Panc1 (cell line): Measurements from ENCODE around the gene GULP1. TPM values are rescaled to one million over a fixed set of nuclear protein-coding genes. Genes with fewer than 3 reads are reported as not detected.

ENCODE experiments used
- ATAC-seq: fragments of 200-7000 bp; cut with Tn5 transposase; 2 replicates; pipeline ENCODE4 v1.9.1; 2020; ENCODE audit warnings: mild to moderate bottlenecking, moderate library complexity
- BruUV-seq: library from RNA; stranded (reverse); fragments of 400-500 nt; replicated peaks from 2 replicates; lab custom pipeline; 2021; lab: Mats Ljungman, UMichigan
- CTCF ChIA-PET: fragments of 300-600 bp; sonication (Branson Sonifier 250); formaldehyde crosslinking; loops from one replicate; lab custom pipeline; 2022; ENCODE audit warnings: antibody characterized with exemption; lab: Charles Lee
- POLR2A ChIA-PET: fragments of 300-600 bp; sonication (Branson Sonifier 250); formaldehyde crosslinking; loops from one replicate; lab custom pipeline; 2022; ENCODE audit warnings: antibody characterized with exemption; lab: Charles Lee
- DNase-seq: peaks from one replicate; pipeline ENCODE4 v3.0.0-alpha.2; 2010; ENCODE audit warnings: low read depth, low spot score
- H3K27ac ChIP-seq: 2 replicates; pipeline ENCODE4 v1.5.1; 2011; ENCODE audit warnings: mild to moderate bottlenecking, low read length, inconsistent platforms
- H3K27me3 ChIP-seq: fragments of 200-500 bp; sonication (Bioruptor generic); 2 replicates; pipeline ENCODE4 v1.6.0; 2014; ENCODE audit warnings: low read length, inconsistent platforms; ENCODE audit not compliant: control insufficient read depth, insufficient read depth
- H3K36me3 ChIP-seq: fragments of 200-500 bp; sonication (Bioruptor generic); 2 replicates; pipeline ENCODE4 v1.5.1; 2014; ENCODE audit warnings: inconsistent platforms, mild to moderate bottlenecking, low read length, moderate library complexity; ENCODE audit not compliant: control insufficient read depth, insufficient read depth
- H3K4me1 ChIP-seq: 2 replicates; pipeline ENCODE4 v1.5.1; 2011; ENCODE audit warnings: inconsistent platforms, mild to moderate bottlenecking, low read length, moderate library complexity; ENCODE audit not compliant: control insufficient read depth, insufficient read depth
- H3K4me3 ChIP-seq, 2 experiments: 2 replicates each; pipeline ENCODE4 v1.5.1; 2011 to 2012; ENCODE audit warnings: low read depth in 2 of 2, low read length in 2 of 2, mild to moderate bottlenecking in 2 of 2, inconsistent platforms in 1 of 2, moderate library complexity in 1 of 2
- H3K9me3 ChIP-seq: fragments of 200-500 bp; sonication (Bioruptor generic); 2 replicates; pipeline ENCODE4 v1.5.1; 2014; ENCODE audit warnings: low read depth, mild to moderate bottlenecking, inconsistent platforms, low read length, moderate library complexity; ENCODE audit not compliant: control insufficient read depth, insufficient read depth
- CTCF ChIP-seq: fragments of 450-650 bp; IDR thresholded peaks from 2 replicates; pipeline ENCODE4 v1.5.1; 2017; ENCODE audit warnings: mild to moderate bottlenecking
- POLR2AphosphoS5 ChIP-seq: IDR thresholded peaks from 2 replicates; pipeline ENCODE4 v1.6.1; 2012; ENCODE audit warnings: mild to moderate bottlenecking, low read depth, low read length, moderate library complexity
- REST ChIP-seq, 2 experiments: IDR thresholded peaks; 2 replicates each; pipeline ENCODE4 v1.6.1; 2011 to 2012; ENCODE audit warnings: low read depth in 2 of 2, control low read depth in 1 of 2, low read length in 1 of 2, mild to moderate bottlenecking in 1 of 2, moderate library complexity in 1 of 2; ENCODE audit not compliant: insufficient read depth in 1 of 2
- SIN3A ChIP-seq: IDR thresholded peaks from 2 replicates; pipeline ENCODE4 v1.6.1; 2012; ENCODE audit warnings: low read depth, mild to moderate bottlenecking, low read length, moderate library complexity, borderline replicate concordance; ENCODE audit not compliant: insufficient read depth
- TCF7L2 ChIP-seq: IDR thresholded peaks from 2 replicates; pipeline ENCODE4 v1.6.1; 2011; ENCODE audit warnings: mild to moderate bottlenecking, low read depth, low read length, inconsistent platforms
- in situ Hi-C: cut with HindIII; loops from 2 replicates; pipeline ENCODE4 v1.10.0; 2016; ENCODE audit warnings: low sequenced_read_pairs, low pct_unique_long_range_greater_than_20kb
- intact Hi-C: fragments of 100-400 bp; cut with micrococcal nuclease; formaldehyde crosslinking; loops from one replicate; pipeline ENCODE4 v1.10.0; 2022; ENCODE audit not compliant: unreplicated experiment
- total RNA-seq: library from RNA; stranded (reverse); gene quantifications from one replicate; pipeline ENCODE4 v1.2.1, GENCODE V29; 2021; ENCODE audit not compliant: unreplicated experiment

Gene GULP1
- total RNA-seq, 1 experiment from 2014 or later = 51.5 TPM

DNA sequence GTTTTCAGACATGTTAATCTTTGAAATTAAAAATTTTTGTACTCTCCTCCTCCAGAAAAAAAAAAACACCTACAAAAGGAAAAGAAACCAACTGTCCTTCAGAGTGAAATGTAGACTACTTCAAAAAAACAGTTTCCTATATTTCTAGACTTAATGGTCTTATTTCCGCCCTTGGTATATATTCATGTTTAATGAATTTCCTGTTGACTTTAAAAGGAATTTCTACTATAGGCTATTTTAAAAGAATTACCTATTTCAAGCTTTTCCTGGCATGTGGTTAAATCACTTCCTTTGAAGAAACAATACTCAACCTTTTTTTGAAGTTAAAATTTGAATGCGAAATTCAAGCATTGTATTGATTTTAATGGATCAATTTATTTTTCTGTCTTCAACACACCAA is 29.2 kb downstream of the GULP1 start:
- no peaks in the 10 kb centered on the region for H3K27me3 ChIP-seq
- intact Hi-C loops (no loop called here), in situ Hi-C loops (no loop called here)
- ChIA-PET POLR2A (no interaction called here), CTCF (no interaction called here)
- H3K36me3 ChIP-seq = no peaks in the 10 kb centered on the region
- peak overlapping the region; percentile 61; the same call in 1 of the 2 replicates for H3K27ac ChIP-seq
- no TSS peak for BruUV-seq
- H3K4me1 ChIP-seq = peaks cover 54% of the 10 kb centered on the region
- no peak for DNase-seq
- ATAC-seq = no peak
- no peak for TF ChIP-seq CTCF
- TF ChIP-seq SIN3A = no peak
- no peak for TF ChIP-seq REST (IDR thresholded peaks at IDR 0.05; ENCODE audit: insufficient read depth in 1 of 2, low read depth in 2 of 2, low read length in 1 of 2)
- no peak for TF ChIP-seq TCF7L2
- TF ChIP-seq POLR2AphosphoS5 = no peak
- no peaks in the 10 kb centered on the region; the same call in 1 of the 2 replicates for H3K9me3 ChIP-seq
- no peak overlapping the region for H3K4me3 ChIP-seq

GRCh38 chr2:188322569-188323551 is 31.2 kb downstream of the GULP1 start:
- intact Hi-C loops (no loop called here), in situ Hi-C loops (no loop called here)
- Histone ChIP-seq H3K9me3 (no peaks in the 10 kb centered on the region), H3K4me3 (peak overlapping the region in 1 of 2 experiments; percentile 7; a peak in 1 of 4 replicates), H3K36me3 (no peaks in the 10 kb centered on the region), H3K27ac (peak overlapping the region; percentile 61), H3K4me1 (peaks cover 54% of the 10 kb centered on the region), H3K27me3 (no peaks in the 10 kb centered on the region)
- ChIA-PET CTCF (interaction anchor here (0.7 to 1.0 kb wide), 2 partner anchors 30 to 741 kb away, joined by 3 to 4 read pairs; no protein-coding TSS in a partner anchor), POLR2A (interaction anchor here (0.7 kb wide), 1 partner anchor 779 kb away, joined by 4 read pairs; no protein-coding TSS in a partner anchor)
- DNase-seq (no peak), ATAC-seq (peak; percentile 83)
- BruUV-seq = no TSS peak
- TF ChIP-seq SIN3A = no peak
- TF ChIP-seq POLR2AphosphoS5 = no peak
- peak; percentile 74; the same call in 1 of the 2 replicates for TF ChIP-seq TCF7L2
- no peak for TF ChIP-seq CTCF
- no peak for TF ChIP-seq REST (IDR thresholded peaks at IDR 0.05; ENCODE audit: insufficient read depth in 1 of 2, low read depth in 2 of 2, low read length in 1 of 2)
